HG03378 (cell line): ENCODE data around the gene PDE1A.

Source experiments
- ATAC-seq: cut with Tn5 transposase; IDR thresholded peaks from one replicate; pipeline ENCODE4 v1.9.1; 2021; ENCODE audit warnings: mild to moderate bottlenecking, moderate library complexity; ENCODE audit not compliant: unreplicated experiment

The PDE1A gene

GRCh38 chr2:182220335-182220734 is 206.5 kb downstream of the PDE1A start:
- ATAC-seq: no peak

GRCh38 chr2:182210669-182211068 is 216.2 kb downstream of the PDE1A start:
- no peak for ATAC-seq

GRCh38 chr2:182208421-182208820 is 218.4 kb downstream of the PDE1A start:
- no peak for ATAC-seq

GRCh38 chr2:182207049-182207746 is 219.6 kb downstream of the PDE1A start:
- ATAC-seq: peak; percentile 87

GRCh38 chr2:182197529-182197928 is 229.3 kb downstream of the PDE1A start:
- ATAC-seq: no peak

- no peak for ATAC-seq
Measured at GRCh38 chr2:182193291-182193690, 233.5 kb downstream of the PDE1A start.

GRCh38 chr2:182191061-182191460 is 235.8 kb downstream of the PDE1A start:
- ATAC-seq: no peak

GRCh38 chr2:182187130-182187529 is 239.7 kb downstream of the PDE1A start:
- ATAC-seq: no peak

GRCh38 chr2:182186132-182186735 is 240.6 kb downstream of the PDE1A start:
- peak; percentile 69 for ATAC-seq

- no peak for ATAC-seq
Measured at GRCh38 chr2:182182436-182182835, 244.4 kb downstream of the PDE1A start.

- no peak for ATAC-seq
Measured at GRCh38 chr2:182181381-182181780, 245.5 kb downstream of the PDE1A start.

GRCh38 chr2:182179176-182179575 is 247.7 kb downstream of the PDE1A start:
- no peak for ATAC-seq

GRCh38 chr2:182173944-182174622 is 252.8 kb downstream of the PDE1A start:
- ATAC-seq: no peak

- no peak for ATAC-seq
Measured at GRCh38 chr2:182170341-182170740, 256.5 kb downstream of the PDE1A start.

- no peak for ATAC-seq
Measured at GRCh38 chr2:182167882-182168281, 259.0 kb downstream of the PDE1A start.

- ATAC-seq: no peak
Measured at GRCh38 chr2:182166841-182167240, 260.0 kb downstream of the PDE1A start.

GRCh38 chr2:182166406-182166805 is 260.4 kb downstream of the PDE1A start:
- ATAC-seq: no peak

GRCh38 chr2:182165202-182165601 is 261.6 kb downstream of the PDE1A start:
- no peak for ATAC-seq

GRCh38 chr2:182164686-182165085 is 262.1 kb downstream of the PDE1A start:
- ATAC-seq: no peak

- no peak for ATAC-seq
Measured at GRCh38 chr2:182163878-182164277, 263.0 kb downstream of the PDE1A start.

- no peak for ATAC-seq
Measured at GRCh38 chr2:182148344-182148743, 278.5 kb downstream of the PDE1A start.

- ATAC-seq: no peak
Measured at GRCh38 chr2:182144776-182145165, 282.1 kb downstream of the PDE1A start.
